ENCODE data around the gene KRT3.

KRT3 gene

DNA sequence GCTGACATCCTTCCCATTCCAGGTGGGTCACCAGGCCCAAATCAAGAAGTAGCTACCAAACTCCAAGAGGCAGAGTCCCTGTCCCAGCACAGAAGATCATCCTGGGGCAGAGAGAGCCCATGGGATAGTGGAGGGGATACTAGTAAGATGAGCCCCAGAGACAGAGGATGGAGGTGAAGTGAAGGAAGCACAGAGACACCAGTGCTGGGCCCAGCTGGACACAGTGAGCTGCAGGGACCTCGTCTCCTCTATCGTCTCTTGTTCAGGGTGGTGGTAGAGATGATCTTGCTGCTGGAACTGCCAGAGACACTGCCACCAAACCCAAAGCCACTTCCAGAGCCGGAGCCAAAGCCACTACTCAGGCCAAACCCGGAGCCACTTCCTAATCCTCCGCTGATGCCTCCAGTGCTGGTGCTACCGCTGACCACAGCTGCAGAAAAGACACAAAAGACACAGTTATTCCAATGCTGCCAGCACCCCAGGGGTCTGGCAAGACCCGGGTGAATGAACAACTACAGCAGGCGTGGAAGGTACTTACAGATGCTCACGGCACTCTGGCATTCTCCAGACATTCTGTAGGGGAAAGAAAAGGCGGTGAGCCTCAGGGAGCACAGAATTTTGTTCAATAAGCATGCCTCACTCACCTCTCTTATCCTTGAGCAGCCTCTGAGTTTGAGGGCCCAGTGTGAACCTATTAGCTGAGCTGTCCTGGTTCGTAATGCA, 11.1 kb upstream of the KRT3 start:
- Histone ChIP-seq H3K14ac (ENCODE audit: low read length in 2 of 2) (no peak overlapping the region), H2BK120ac (ENCODE audit: low read depth, low read length) (no peak overlapping the region), H4K8ac (ENCODE audit: low read length) (no peak overlapping the region), H3K4me2 (ENCODE audit: low read length, poor library complexity, severe bottlenecking) (no peak overlapping the region), H3K36me3 (ENCODE audit: control insufficient read depth in 1 of 2, insufficient read depth in 2 of 2, low read depth in 1 of 2, low read length in 2 of 2) (no peaks in the 10 kb centered on the region), H2AFZ (ENCODE audit: low read depth, low read length) (no peak overlapping the region), H2BK15ac (ENCODE audit: low read depth, poor library complexity, severe bottlenecking) (no peak overlapping the region), H2AK5ac (ENCODE audit: low read length, severe bottlenecking) (no peak overlapping the region), H3K4ac (ENCODE audit: low read depth in 1 of 2, low read length in 2 of 2) (no peak overlapping the region), H3K4me1 (ENCODE audit: control insufficient read depth, insufficient read depth, low read depth, low read length) (peaks cover 17% of the 10 kb centered on the region), H3K9me3 (ENCODE audit: control insufficient read depth, low read length) (no peaks in the 10 kb centered on the region), H3K23ac (ENCODE audit: low read length in 2 of 2) (no peak overlapping the region), H3K18ac (ENCODE audit: low read depth in 1 of 2, low read length in 2 of 2) (no peak overlapping the region), H4K91ac (ENCODE audit: low read length) (no peak overlapping the region), H3K27ac (ENCODE audit: low read length, poor library complexity, severe bottlenecking) (no peak overlapping the region), H2BK5ac (ENCODE audit: low read depth, low read length, poor library complexity, severe bottlenecking) (no peak overlapping the region), H3K79me1 (replicated peaks; ENCODE audit: low read length, poor library complexity, severe bottlenecking) (no peaks in the 10 kb centered on the region), H3K4me3 (ENCODE audit: insufficient read depth in 1 of 2, low read depth in 1 of 2, low read length in 2 of 2) (no peak overlapping the region), H3K27me3 (ENCODE audit: control insufficient read depth in 1 of 2, insufficient read depth in 1 of 2, low read length in 2 of 2) (peaks cover 21 to 85% of the 10 kb centered on the region in 2 experiments), H2BK12ac (ENCODE audit: low read length in 2 of 2) (no peak overlapping the region), H3K9ac (ENCODE audit: low read length) (no peak overlapping the region)
- WGBS, result 82% methylated on average over 11 of the region's 11 CpGs
- no peak for DNase-seq

DNA sequence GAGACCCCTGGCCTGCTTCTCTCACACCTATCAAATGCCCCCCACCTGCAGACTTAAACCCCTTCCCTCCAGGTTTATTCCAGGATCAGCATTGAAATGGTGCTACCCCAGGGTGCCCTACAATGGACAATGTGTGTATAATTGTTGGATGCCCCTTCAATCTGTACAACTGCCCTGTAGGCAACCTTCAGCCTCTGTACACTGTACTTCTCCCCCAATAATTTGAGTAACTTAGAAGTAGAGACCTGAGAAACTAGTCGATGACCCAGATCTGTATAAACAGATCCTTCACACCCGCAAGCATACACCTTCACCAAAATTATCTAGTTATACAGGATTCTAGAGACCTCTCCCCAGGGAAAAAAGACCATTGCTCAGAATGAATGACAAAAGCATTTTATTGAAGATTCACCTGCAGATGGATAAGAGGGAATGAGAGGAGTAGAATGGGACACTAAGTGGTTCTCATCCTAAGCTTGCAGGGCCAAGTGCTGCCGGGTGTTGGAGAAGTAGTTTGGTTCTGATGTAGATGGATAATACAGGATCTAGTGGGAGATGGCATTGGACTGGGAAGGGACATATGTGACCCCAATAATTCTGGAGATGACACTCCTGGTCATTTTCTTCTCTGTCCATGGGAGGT, 10.4 kb upstream of the KRT3 start:
- Histone ChIP-seq H2BK15ac (ENCODE audit: low read depth, poor library complexity, severe bottlenecking) (no peak overlapping the region), H3K4ac (ENCODE audit: low read depth in 1 of 2, low read length in 2 of 2) (no peak overlapping the region), H2BK12ac (ENCODE audit: low read length in 2 of 2) (no peak overlapping the region), H3K79me1 (replicated peaks; ENCODE audit: low read length, poor library complexity, severe bottlenecking) (no peaks in the 10 kb centered on the region), H3K4me2 (ENCODE audit: low read length, poor library complexity, severe bottlenecking) (no peak overlapping the region), H3K27ac (ENCODE audit: low read length, poor library complexity, severe bottlenecking) (no peak overlapping the region), H3K9ac (ENCODE audit: low read length) (no peak overlapping the region), H3K27me3 (ENCODE audit: control insufficient read depth in 1 of 2, insufficient read depth in 1 of 2, low read length in 2 of 2) (peaks cover 26 to 81% of the 10 kb centered on the region in 2 experiments), H3K18ac (ENCODE audit: low read depth in 1 of 2, low read length in 2 of 2) (no peak overlapping the region), H3K4me3 (ENCODE audit: insufficient read depth in 1 of 2, low read depth in 1 of 2, low read length in 2 of 2) (no peak overlapping the region), H2BK120ac (ENCODE audit: low read depth, low read length) (no peak overlapping the region), H3K9me3 (ENCODE audit: control insufficient read depth, low read length) (no peaks in the 10 kb centered on the region), H3K14ac (ENCODE audit: low read length in 2 of 2) (no peak overlapping the region), H2AK5ac (ENCODE audit: low read length, severe bottlenecking) (no peak overlapping the region), H3K36me3 (ENCODE audit: control insufficient read depth in 1 of 2, insufficient read depth in 2 of 2, low read depth in 1 of 2, low read length in 2 of 2) (no peaks in the 10 kb centered on the region), H4K91ac (ENCODE audit: low read length) (no peak overlapping the region), H3K23ac (ENCODE audit: low read length in 2 of 2) (no peak overlapping the region), H2BK5ac (ENCODE audit: low read depth, low read length, poor library complexity, severe bottlenecking) (no peak overlapping the region), H2AFZ (ENCODE audit: low read depth, low read length) (no peak overlapping the region), H4K8ac (ENCODE audit: low read length) (no peak overlapping the region), H3K4me1 (ENCODE audit: control insufficient read depth, insufficient read depth, low read depth, low read length) (peaks cover 17% of the 10 kb centered on the region)
- DNase-seq, result no peak
- 89% methylated on average over 3 of the region's 3 CpGs for WGBS

DNA sequence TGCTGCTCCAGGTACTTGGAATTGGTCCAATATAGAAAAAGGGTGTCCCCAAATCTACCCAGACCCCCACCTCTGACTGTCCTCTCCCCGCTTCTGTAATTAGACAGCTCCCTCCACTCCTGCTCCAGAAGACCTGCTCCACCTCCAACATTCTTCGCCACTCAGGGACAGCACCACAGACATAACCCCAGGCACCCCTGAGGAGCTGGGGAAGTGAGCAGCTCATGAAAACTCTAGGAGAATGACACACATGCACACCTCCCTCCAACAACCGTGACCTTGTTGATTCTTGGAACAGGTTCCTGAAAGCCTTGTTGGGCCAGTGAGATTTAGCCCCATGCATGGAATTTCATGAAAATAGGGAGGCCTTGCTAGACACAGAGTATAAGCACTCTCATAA, 9.8 kb upstream of the KRT3 start:
- Histone ChIP-seq H3K18ac (ENCODE audit: low read depth in 1 of 2, low read length in 2 of 2) (no peak overlapping the region), H3K23ac (ENCODE audit: low read length in 2 of 2) (no peak overlapping the region), H2AK5ac (ENCODE audit: low read length, severe bottlenecking) (no peak overlapping the region), H3K9me3 (ENCODE audit: control insufficient read depth, low read length) (no peaks in the 10 kb centered on the region), H2BK15ac (ENCODE audit: low read depth, poor library complexity, severe bottlenecking) (no peak overlapping the region), H3K4me1 (ENCODE audit: control insufficient read depth, insufficient read depth, low read depth, low read length) (peaks cover 17% of the 10 kb centered on the region), H2BK5ac (ENCODE audit: low read depth, low read length, poor library complexity, severe bottlenecking) (no peak overlapping the region), H2BK12ac (ENCODE audit: low read length in 2 of 2) (no peak overlapping the region), H3K9ac (ENCODE audit: low read length) (no peak overlapping the region), H3K27me3 (ENCODE audit: control insufficient read depth in 1 of 2, insufficient read depth in 1 of 2, low read length in 2 of 2) (peaks cover 26 to 75% of the 10 kb centered on the region in 2 experiments), H2BK120ac (ENCODE audit: low read depth, low read length) (no peak overlapping the region), H4K91ac (ENCODE audit: low read length) (no peak overlapping the region), H3K79me1 (replicated peaks; ENCODE audit: low read length, poor library complexity, severe bottlenecking) (no peaks in the 10 kb centered on the region), H3K4me2 (ENCODE audit: low read length, poor library complexity, severe bottlenecking) (no peak overlapping the region), H3K4ac (ENCODE audit: low read depth in 1 of 2, low read length in 2 of 2) (no peak overlapping the region), H3K4me3 (ENCODE audit: insufficient read depth in 1 of 2, low read depth in 1 of 2, low read length in 2 of 2) (no peak overlapping the region), H2AFZ (ENCODE audit: low read depth, low read length) (no peak overlapping the region), H3K36me3 (ENCODE audit: control insufficient read depth in 1 of 2, insufficient read depth in 2 of 2, low read depth in 1 of 2, low read length in 2 of 2) (no peaks in the 10 kb centered on the region), H3K27ac (ENCODE audit: low read length, poor library complexity, severe bottlenecking) (no peak overlapping the region), H3K14ac (ENCODE audit: low read length in 2 of 2) (no peak overlapping the region), H4K8ac (ENCODE audit: low read length) (no peak overlapping the region)
- WGBS, result 74% methylated on average over 3 of the region's 3 CpGs
- DNase-seq, result no peak

DNA sequence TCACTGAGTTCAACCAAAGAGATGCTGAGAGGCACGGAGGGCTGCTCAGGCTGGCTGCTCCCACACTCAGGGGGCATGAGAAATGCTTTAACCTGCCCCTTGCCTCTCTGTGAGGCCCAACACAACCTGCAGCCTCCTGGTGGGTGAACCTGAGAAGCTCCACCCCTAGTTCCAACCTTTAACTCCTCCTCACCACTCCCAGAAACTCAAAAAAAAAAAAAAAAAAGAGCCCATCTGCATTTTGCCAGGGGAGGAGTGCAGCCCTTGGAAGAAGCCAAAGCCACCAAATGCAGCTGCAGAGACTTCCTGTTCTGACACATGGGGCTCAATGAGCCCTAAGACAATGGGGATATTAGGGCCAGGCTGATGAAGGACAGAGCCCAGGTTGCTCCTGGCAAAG, 9.1 kb upstream of the KRT3 start:
- H3K9me3 ChIP-seq (ENCODE audit: control insufficient read depth, low read length), result no peaks in the 10 kb centered on the region
- no peaks in the 10 kb centered on the region for H3K36me3 ChIP-seq (ENCODE audit: control insufficient read depth in 1 of 2, insufficient read depth in 2 of 2, low read depth in 1 of 2, low read length in 2 of 2)
- no peak overlapping the region for H2BK12ac ChIP-seq (ENCODE audit: low read length in 2 of 2)
- no peak overlapping the region for H3K4me3 ChIP-seq (ENCODE audit: insufficient read depth in 1 of 2, low read depth in 1 of 2, low read length in 2 of 2)
- H2BK15ac ChIP-seq (ENCODE audit: low read depth, poor library complexity, severe bottlenecking), result no peak overlapping the region
- no peak overlapping the region for H2AK5ac ChIP-seq (ENCODE audit: low read length, severe bottlenecking)
- 40% methylated on average over 1 of the region's 1 CpG for WGBS
- no peak overlapping the region for H3K14ac ChIP-seq (ENCODE audit: low read length in 2 of 2)
- no peak overlapping the region for H2BK5ac ChIP-seq (ENCODE audit: low read depth, low read length, poor library complexity, severe bottlenecking)
- H4K91ac ChIP-seq (ENCODE audit: low read length), result no peak overlapping the region
- H2AFZ ChIP-seq (ENCODE audit: low read depth, low read length), result no peak overlapping the region
- no peak overlapping the region for H3K23ac ChIP-seq (ENCODE audit: low read length in 2 of 2)
- H3K27ac ChIP-seq (ENCODE audit: low read length, poor library complexity, severe bottlenecking), result no peak overlapping the region
- H3K4me1 ChIP-seq (ENCODE audit: control insufficient read depth, insufficient read depth, low read depth, low read length), result peaks cover 17% of the 10 kb centered on the region
- peaks cover 26 to 71% of the 10 kb centered on the region in 2 experiments for H3K27me3 ChIP-seq (ENCODE audit: control insufficient read depth in 1 of 2, insufficient read depth in 1 of 2, low read length in 2 of 2)
- H4K8ac ChIP-seq (ENCODE audit: low read length), result no peak overlapping the region
- DNase-seq, result no peak
- H3K4ac ChIP-seq (ENCODE audit: low read depth in 1 of 2, low read length in 2 of 2), result no peak overlapping the region
- no peaks in the 10 kb centered on the region for H3K79me1 ChIP-seq (replicated peaks; ENCODE audit: low read length, poor library complexity, severe bottlenecking)
- H2BK120ac ChIP-seq (ENCODE audit: low read depth, low read length), result no peak overlapping the region
- no peak overlapping the region for H3K18ac ChIP-seq (ENCODE audit: low read depth in 1 of 2, low read length in 2 of 2)
- no peak overlapping the region for H3K4me2 ChIP-seq (ENCODE audit: low read length, poor library complexity, severe bottlenecking)
- H3K9ac ChIP-seq (ENCODE audit: low read length), result no peak overlapping the region
